Neural progenitor cell (in vitro differentiated cells): ENCODE data around the gene PTPN4. TPM values are rescaled to one million over a fixed set of nuclear protein-coding genes. Genes with fewer than 3 reads are reported as not detected.

Experiments used
- DNase-seq: peaks from one replicate; pipeline ENCODE4 v3.0.0-alpha.2; 2016; ENCODE audit warnings: low spot score
- H2AFZ ChIP-seq: fragments of 200-600 bp; sonication (generic); replicated peaks from 2 replicates; pipeline ENCODE4 v1.6.1; 2016; ENCODE audit warnings: antibody characterized with exemption
- H3F3A ChIP-seq: fragments of 200-600 bp; sonication (generic); 2 replicates; pipeline ENCODE4 v1.6.1; 2016; ENCODE audit warnings: antibody characterized with exemption, low read depth
- H3K27ac ChIP-seq: fragments of 200-600 bp; sonication (generic); 2 replicates; pipeline ENCODE4 v1.5.1; 2016; ENCODE audit warnings: mild to moderate bottlenecking
- H3K27me3 ChIP-seq: fragments of 200-600 bp; sonication (generic); 2 replicates; pipeline ENCODE4 v1.6.1; 2016; ENCODE audit warnings: mild to moderate bottlenecking, moderate library complexity
- H3K36me3 ChIP-seq: fragments of 200-600 bp; sonication (generic); 2 replicates; pipeline ENCODE4 v1.5.1; 2016
- H3K4me1 ChIP-seq: fragments of 200-600 bp; sonication (generic); 2 replicates; pipeline ENCODE4 v1.6.1; 2016; ENCODE audit warnings: mixed run types
- H3K4me2 ChIP-seq: fragments of 200-600 bp; sonication (generic); 2 replicates; pipeline ENCODE4 v1.6.1; 2016
- H3K4me3 ChIP-seq: fragments of 200-600 bp; sonication (generic); 2 replicates; pipeline ENCODE4 v1.5.1; 2016
- H3K79me2 ChIP-seq: fragments of 200-600 bp; sonication (generic); 2 replicates; pipeline ENCODE4 v1.6.1; 2016; ENCODE audit warnings: low read depth
- H3K9ac ChIP-seq: fragments of 200-600 bp; sonication (generic); 2 replicates; pipeline ENCODE4 v1.6.1; 2016
- H3K9me3 ChIP-seq: fragments of 200-600 bp; sonication (generic); 2 replicates; pipeline ENCODE4 v1.5.1; 2016; ENCODE audit warnings: low read depth
- H4K20me1 ChIP-seq: fragments of 200-600 bp; sonication (generic); 2 replicates; pipeline ENCODE4 v1.6.1; 2016; ENCODE audit warnings: low read depth
- H3K27ac Mint-ChIP-seq: 3 replicates; pipeline ENCODE4 v1.8.0; 2021; ENCODE audit warnings: mixed read lengths
- H3K27me3 Mint-ChIP-seq: 2 replicates; pipeline ENCODE4 v1.8.0; 2022; ENCODE audit warnings: low read depth, mild to moderate bottlenecking, inconsistent platforms, moderate library complexity, mixed read lengths; ENCODE audit not compliant: insufficient read depth
- H3K36me3 Mint-ChIP-seq: 3 replicates; pipeline ENCODE4 v1.8.0; 2021; ENCODE audit warnings: mixed read lengths
- H3K4me1 Mint-ChIP-seq: 3 replicates; pipeline ENCODE4 v1.8.0; 2021; ENCODE audit warnings: mixed read lengths
- H3K4me3 Mint-ChIP-seq: 3 replicates; pipeline ENCODE4 v1.8.0; 2021; ENCODE audit warnings: mild to moderate bottlenecking, moderate library complexity, mixed read lengths
- H3K9me3 Mint-ChIP-seq: 3 replicates; pipeline ENCODE4 v1.8.0; 2020; ENCODE audit warnings: mixed read lengths
- CTCF ChIP-seq: fragments of 200-600 bp; sonication (generic); IDR thresholded peaks from 2 replicates; pipeline ENCODE4 v1.5.1; 2017; ENCODE audit warnings: antibody characterized with exemption, mild to moderate bottlenecking
- EZH2 ChIP-seq: fragments of 200-600 bp; sonication (generic); IDR thresholded peaks from 2 replicates; pipeline ENCODE4 v1.6.1; 2017; ENCODE audit warnings: antibody characterized with exemption, mild to moderate bottlenecking, moderate library complexity
- EZH2phosphoT487 ChIP-seq: fragments of 200-600 bp; sonication (generic); IDR thresholded peaks from 2 replicates; pipeline ENCODE4 v1.6.1; 2017; ENCODE audit warnings: antibody characterized with exemption
- total RNA-seq: library from RNA; depleted of rRNA; stranded (reverse); fragments of >200 nt; gene quantifications from 2 replicates; pipeline ENCODE4 v1.2.3, GENCODE V29; 2015; ENCODE audit warnings: low replicate concordance

Gene PTPN4
- total RNA-seq, 1 donor from 2014 or later, result 51.8 TPM

GRCh38 chr2:119901013-119901412 lies 141.3 kb downstream of the PTPN4 start:
- H3K4me1 Mint-ChIP-seq, result no peaks in the 10 kb centered on the region
- Histone ChIP-seq H3K27me3 (no peaks in the 10 kb centered on the region), H4K20me1 (no peaks in the 10 kb centered on the region), H3K79me2 (no peaks in the 10 kb centered on the region), H3K4me2 (no peak overlapping the region), H3K4me3 (no peak overlapping the region), H3K36me3 (no peaks in the 10 kb centered on the region), H3K9ac (no peak overlapping the region), H3F3A (no peaks in the 10 kb centered on the region), H3K27ac (no peak overlapping the region), H3K9me3 (no peaks in the 10 kb centered on the region), H2AFZ (no peak overlapping the region), H3K4me1 (no peaks in the 10 kb centered on the region)
- H3K27me3 Mint-ChIP-seq, result no peaks in the 10 kb centered on the region
- TF ChIP-seq CTCF (no peak), EZH2 (no peak), EZH2phosphoT487 (no peak)
- no peak overlapping the region for H3K27ac Mint-ChIP-seq
- H3K4me3 Mint-ChIP-seq, result no peak overlapping the region
- peaks cover 38% of the 10 kb centered on the region for H3K36me3 Mint-ChIP-seq
- peaks cover 7% of the 10 kb centered on the region for H3K9me3 Mint-ChIP-seq
- no peak for DNase-seq

GRCh38 chr2:119910566-119910965 lies 150.8 kb downstream of the PTPN4 start:
- Mint-ChIP-seq H3K27me3 (no peaks in the 10 kb centered on the region), H3K9me3 (no peaks in the 10 kb centered on the region), H3K36me3 (peaks cover 33% of the 10 kb centered on the region), H3K27ac (no peak overlapping the region), H3K4me3 (no peak overlapping the region), H3K4me1 (no peaks in the 10 kb centered on the region)
- TF ChIP-seq CTCF, result no peak
- no peak for TF ChIP-seq EZH2
- TF ChIP-seq EZH2phosphoT487, result no peak
- Histone ChIP-seq H2AFZ (no peak overlapping the region), H4K20me1 (no peaks in the 10 kb centered on the region), H3K27ac (no peak overlapping the region), H3K9me3 (no peaks in the 10 kb centered on the region), H3K4me1 (no peaks in the 10 kb centered on the region), H3K4me3 (no peak overlapping the region), H3F3A (no peaks in the 10 kb centered on the region), H3K27me3 (no peaks in the 10 kb centered on the region), H3K36me3 (no peaks in the 10 kb centered on the region), H3K79me2 (no peaks in the 10 kb centered on the region), H3K9ac (no peak overlapping the region), H3K4me2 (no peak overlapping the region)
- DNase-seq, result no peak

GRCh38 chr2:119914266-119914665 lies 154.5 kb downstream of the PTPN4 start:
- Histone ChIP-seq H3K27ac (no peak overlapping the region), H3K4me3 (no peak overlapping the region), H3F3A (no peaks in the 10 kb centered on the region), H3K4me1 (no peaks in the 10 kb centered on the region), H3K9ac (no peak overlapping the region), H3K9me3 (no peaks in the 10 kb centered on the region), H3K79me2 (no peaks in the 10 kb centered on the region), H3K27me3 (no peaks in the 10 kb centered on the region), H3K36me3 (no peaks in the 10 kb centered on the region), H4K20me1 (no peaks in the 10 kb centered on the region), H3K4me2 (no peak overlapping the region), H2AFZ (no peak overlapping the region)
- peaks cover 17% of the 10 kb centered on the region for H3K36me3 Mint-ChIP-seq
- no peaks in the 10 kb centered on the region for H3K27me3 Mint-ChIP-seq
- no peak overlapping the region for H3K27ac Mint-ChIP-seq
- DNase-seq, result no peak
- TF ChIP-seq EZH2 (no peak), CTCF (no peak), EZH2phosphoT487 (no peak)
- H3K4me3 Mint-ChIP-seq, result no peak overlapping the region
- no peaks in the 10 kb centered on the region for H3K9me3 Mint-ChIP-seq
- no peaks in the 10 kb centered on the region for H3K4me1 Mint-ChIP-seq
